ENCODE data around the gene TCEANC2.

DNA sequence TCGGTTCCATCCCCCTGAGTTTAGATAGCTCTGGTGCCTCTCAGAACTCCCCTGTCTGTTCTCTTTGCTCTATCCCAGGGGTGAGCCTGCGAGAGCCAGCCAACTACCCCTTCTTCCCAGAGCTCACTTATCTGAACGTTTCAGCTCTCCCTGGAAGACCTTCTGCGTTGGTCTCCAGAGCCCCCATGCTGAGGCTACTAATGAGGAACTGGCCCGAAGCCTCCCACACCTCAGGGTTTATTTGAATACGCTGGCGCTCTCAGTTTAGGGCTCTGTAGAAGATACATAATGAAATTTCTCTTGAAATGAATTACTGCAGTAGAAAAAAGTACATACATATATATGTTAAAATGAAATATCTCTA is 43.5 kb downstream of the TCEANC2 start:
- no peak for TF ChIP-seq POLR2A (IDR thresholded peaks at IDR 0.05)
- TF ChIP-seq, protein P1, sequence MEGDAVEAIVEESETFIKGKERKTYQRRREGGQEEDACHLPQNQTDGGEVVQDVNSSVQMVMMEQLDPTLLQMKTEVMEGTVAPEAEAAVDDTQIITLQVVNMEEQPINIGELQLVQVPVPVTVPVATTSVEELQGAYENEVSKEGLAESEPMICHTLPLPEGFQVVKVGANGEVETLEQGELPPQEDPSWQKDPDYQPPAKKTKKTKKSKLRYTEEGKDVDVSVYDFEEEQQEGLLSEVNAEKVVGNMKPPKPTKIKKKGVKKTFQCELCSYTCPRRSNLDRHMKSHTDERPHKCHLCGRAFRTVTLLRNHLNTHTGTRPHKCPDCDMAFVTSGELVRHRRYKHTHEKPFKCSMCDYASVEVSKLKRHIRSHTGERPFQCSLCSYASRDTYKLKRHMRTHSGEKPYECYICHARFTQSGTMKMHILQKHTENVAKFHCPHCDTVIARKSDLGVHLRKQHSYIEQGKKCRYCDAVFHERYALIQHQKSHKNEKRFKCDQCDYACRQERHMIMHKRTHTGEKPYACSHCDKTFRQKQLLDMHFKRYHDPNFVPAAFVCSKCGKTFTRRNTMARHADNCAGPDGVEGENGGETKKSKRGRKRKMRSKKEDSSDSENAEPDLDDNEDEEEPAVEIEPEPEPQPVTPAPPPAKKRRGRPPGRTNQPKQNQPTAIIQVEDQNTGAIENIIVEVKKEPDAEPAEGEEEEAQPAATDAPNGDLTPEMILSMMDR (IDR thresholded peaks at IDR 0.05), result no peak

All from testis (tissue), 2 donors.